ENCODE measurements around the gene PRKG2. TPM values are rescaled to one million over a fixed set of nuclear protein-coding genes. Genes with fewer than 3 reads are reported as not detected.
A peak's percentile ranks its signal among the peaks of the same experiment; 100 is the strongest.
"Not testable (repeated sequence)": the region's sequence is repeated elsewhere in the genome, so short reads cannot be mapped to it uniquely, and the experiment has no call there.

PRKG2 gene
- total RNA-seq, 2 experiments from 2014 or later: 0.05 to 0.14 TPM

- DNase-seq: no peak
- no peak overlapping the region for H3K27ac Mint-ChIP-seq
- H3K9me3 Mint-ChIP-seq (ENCODE audit: low read depth): no peaks in the 10 kb centered on the region
- no peaks in the 10 kb centered on the region for H3K36me3 Mint-ChIP-seq (ENCODE audit: low read depth)
- no peak for ATAC-seq
- POLR2A ChIA-PET: interaction anchor here (0.9 kb wide), 1 partner anchor 914 kb away, joined by 3 read pairs; no protein-coding TSS in a partner anchor
- intact Hi-C loops (cut with DNase I, micrococcal nuclease): no loop called here
- no peaks in the 10 kb centered on the region for H3K4me1 Mint-ChIP-seq
- H3K4me3 Mint-ChIP-seq: no peak overlapping the region
- CTCF ChIA-PET: no interaction called here
- no peaks in the 10 kb centered on the region for H3K27me3 Mint-ChIP-seq
Measured at GRCh38 chr4:81179326-81179725, 35.7 kb downstream of the PRKG2 start.

- no peaks in the 10 kb centered on the region for H3K27me3 Mint-ChIP-seq
- no peak for DNase-seq
- no peaks in the 10 kb centered on the region for H3K9me3 Mint-ChIP-seq (ENCODE audit: low read depth)
- H3K36me3 Mint-ChIP-seq (ENCODE audit: low read depth): no peaks in the 10 kb centered on the region
- CTCF ChIA-PET: no interaction called here
- H3K4me3 Mint-ChIP-seq: no peak overlapping the region
- POLR2A ChIA-PET: no interaction called here
- intact Hi-C loops (cut with DNase I, micrococcal nuclease): no loop called here
- no peak for ATAC-seq
- H3K27ac Mint-ChIP-seq: no peak overlapping the region
- H3K4me1 Mint-ChIP-seq: no peaks in the 10 kb centered on the region
Measured at GRCh38 chr4:81173213-81173612, 41.8 kb downstream of the PRKG2 start.

- Mint-ChIP-seq H3K9me3 (ENCODE audit: low read depth) (no peaks in the 10 kb centered on the region), H3K36me3 (ENCODE audit: low read depth) (no peaks in the 10 kb centered on the region), H3K4me3 (no peak overlapping the region), H3K27me3 (peaks cover 2% of the 10 kb centered on the region), H3K27ac (no peak overlapping the region), H3K4me1 (peaks cover 8% of the 10 kb centered on the region)
- intact Hi-C loops (cut with DNase I, micrococcal nuclease): no loop called here
- ChIA-PET CTCF (no interaction called here), POLR2A (no interaction called here)
- no peak for ATAC-seq
- DNase-seq: no peak
Measured at GRCh38 chr4:81166458-81167160, 48.4 kb downstream of the PRKG2 start.

GRCh38 chr4:81165861-81166430 is 49.1 kb downstream of the PRKG2 start:
- Mint-ChIP-seq H3K4me3 (no peak overlapping the region), H3K4me1 (peaks cover 8% of the 10 kb centered on the region)
- CTCF ChIA-PET: no interaction called here

GRCh38 chr4:81164623-81165416 is 50.2 kb downstream of the PRKG2 start:
- H3K27ac Mint-ChIP-seq: no peak overlapping the region
- H3K4me1 Mint-ChIP-seq: peaks cover 8% of the 10 kb centered on the region
- DNase-seq (peak; percentile 48), ATAC-seq (peak; percentile 98)
- no peaks in the 10 kb centered on the region for H3K36me3 Mint-ChIP-seq (ENCODE audit: low read depth)
- intact Hi-C loops (cut with DNase I, micrococcal nuclease): no loop called here
- H3K27me3 Mint-ChIP-seq: peaks cover 2% of the 10 kb centered on the region
- H3K4me3 Mint-ChIP-seq: no peak overlapping the region
- POLR2A ChIA-PET: no interaction called here
- CTCF ChIA-PET: interaction anchor here (1.0 kb wide), 1 partner anchor 187 kb away, joined by 3 read pairs; no protein-coding TSS in a partner anchor
- no peaks in the 10 kb centered on the region for H3K9me3 Mint-ChIP-seq (ENCODE audit: low read depth)

More at GRCh38 chr4:81165861-81166430, 49.1 kb downstream of the PRKG2 start:
- Mint-ChIP-seq H3K27ac (no peak overlapping the region), H3K27me3 (peaks cover 2% of the 10 kb centered on the region), H3K9me3 (ENCODE audit: low read depth) (no peaks in the 10 kb centered on the region), H3K36me3 (ENCODE audit: low read depth) (no peaks in the 10 kb centered on the region)
- intact Hi-C loops (cut with DNase I, micrococcal nuclease): no loop called here
- DNase-seq (no peak), ATAC-seq (no peak)
- POLR2A ChIA-PET: no interaction called here

- ATAC-seq (no peak), DNase-seq (no peak)
- ChIA-PET CTCF (interaction anchor here (1.0 kb wide), 1 partner anchor 188 kb away, joined by 3 read pairs; no protein-coding TSS in a partner anchor), POLR2A (no interaction called here)
- no peaks in the 10 kb centered on the region for H3K36me3 Mint-ChIP-seq (ENCODE audit: low read depth)
- H3K9me3 Mint-ChIP-seq (ENCODE audit: low read depth): no peaks in the 10 kb centered on the region
- H3K27ac Mint-ChIP-seq: no peak overlapping the region
- intact Hi-C loops (cut with DNase I, micrococcal nuclease): no loop called here
- H3K27me3 Mint-ChIP-seq: peaks cover 2% of the 10 kb centered on the region
- H3K4me1 Mint-ChIP-seq: peaks cover 8% of the 10 kb centered on the region
- H3K4me3 Mint-ChIP-seq: no peak overlapping the region
Measured at GRCh38 chr4:81164126-81164525, 50.9 kb downstream of the PRKG2 start.

- no peak overlapping the region for H3K27ac Mint-ChIP-seq
- H3K36me3 Mint-ChIP-seq (ENCODE audit: low read depth): no peaks in the 10 kb centered on the region
- intact Hi-C loops (cut with DNase I, micrococcal nuclease): no loop called here
Measured at GRCh38 chr4:81162752-81163458, 52.1 kb downstream of the PRKG2 start.

GRCh38 chr4:81153714-81154323 is 61.2 kb downstream of the PRKG2 start:
- intact Hi-C loops (cut with DNase I, micrococcal nuclease); ATAC-seq; DNase-seq; H3K4me1 Mint-ChIP-seq; POLR2A ChIA-PET; H3K36me3 Mint-ChIP-seq (ENCODE audit: low read depth); H3K9me3 Mint-ChIP-seq (ENCODE audit: low read depth); H3K27me3 Mint-ChIP-seq; CTCF ChIA-PET: not testable (repeated sequence)
- Mint-ChIP-seq H3K4me3 (peak overlapping the region; percentile 45), H3K27ac (peak overlapping the region; percentile 59)

More at GRCh38 chr4:81162752-81163458, 52.1 kb downstream of the PRKG2 start:
- H3K9me3 Mint-ChIP-seq (ENCODE audit: low read depth): no peaks in the 10 kb centered on the region
- ATAC-seq (no peak), DNase-seq (no peak)
- H3K4me1 Mint-ChIP-seq: peaks cover 8% of the 10 kb centered on the region
- no peak overlapping the region for H3K4me3 Mint-ChIP-seq
- ChIA-PET CTCF (interaction anchor here (0.8 kb wide), 1 partner anchor 14 kb away, joined by 3 read pairs; no protein-coding TSS in a partner anchor), POLR2A (no interaction called here)
- peaks cover 2% of the 10 kb centered on the region for H3K27me3 Mint-ChIP-seq

GRCh38 chr4:81152839-81153713 is 61.9 kb downstream of the PRKG2 start:
- ChIA-PET CTCF (no interaction called here), POLR2A (interaction anchor here (0.6 kb wide), 1 partner anchor 84 kb away, joined by 3 read pairs; no protein-coding TSS in a partner anchor)
- peak overlapping the region; percentile 45 for H3K4me3 Mint-ChIP-seq
- H3K27ac Mint-ChIP-seq: no peak overlapping the region
- no peaks in the 10 kb centered on the region for H3K36me3 Mint-ChIP-seq (ENCODE audit: low read depth)
- no peaks in the 10 kb centered on the region for H3K27me3 Mint-ChIP-seq
- no peaks in the 10 kb centered on the region for H3K4me1 Mint-ChIP-seq
- peaks cover 3% of the 10 kb centered on the region for H3K9me3 Mint-ChIP-seq (ENCODE audit: low read depth)
- ATAC-seq (no peak), DNase-seq (no peak)
- intact Hi-C loops (cut with DNase I, micrococcal nuclease): no loop called here

- intact Hi-C loops (cut with DNase I, micrococcal nuclease): no loop called here
- Mint-ChIP-seq H3K9me3 (ENCODE audit: low read depth) (no peaks in the 10 kb centered on the region), H3K27ac (no peak overlapping the region), H3K4me3 (no peak overlapping the region), H3K4me1 (no peaks in the 10 kb centered on the region), H3K36me3 (ENCODE audit: low read depth) (no peaks in the 10 kb centered on the region), H3K27me3 (no peaks in the 10 kb centered on the region)
- ATAC-seq (no peak), DNase-seq (no peak)
- CTCF ChIA-PET: interaction anchor here (1.5 kb wide), 1 partner anchor 12 kb away, joined by 5 read pairs; no protein-coding TSS in a partner anchor
- POLR2A ChIA-PET: no interaction called here
Measured at GRCh38 chr4:81149976-81150375, 65.0 kb downstream of the PRKG2 start.
